GM04503 (cell line): Measurements from ENCODE around the gene ROCK2.

ENCODE experiments used
- DNase-seq: peaks from one replicate; pipeline ENCODE4 v3.0.0-alpha.2; 2012; ENCODE audit warnings: low read depth

ROCK2 gene

GRCh38 chr2:11344342-11344955 lies at the start of gene ROCK2:
TSS of gene ROCK2 (minus strand) at chr2:11344636. CDS start at chr2:11344136, 500 bp downstream.
- no peak for DNase-seq

- no peak for DNase-seq
Measured at GRCh38 chr2:11393711-11394236, 49.3 kb upstream of the ROCK2 start.

- DNase-seq, result no peak
Measured at GRCh38 chr2:11391942-11392266, 47.5 kb upstream of the ROCK2 start.

DNA sequence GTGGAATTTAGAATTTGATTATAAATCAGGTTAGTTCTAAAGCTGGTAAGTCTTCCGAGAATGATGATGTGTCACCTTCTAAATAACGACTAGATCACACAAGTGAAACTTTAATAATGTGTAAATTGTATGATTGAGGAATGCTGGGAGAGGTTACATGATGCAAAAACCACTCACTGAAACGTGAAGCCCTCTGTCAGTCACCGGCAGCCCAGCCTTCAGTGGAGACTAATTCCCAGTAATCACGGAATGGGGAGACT lies 45.9 kb upstream of the ROCK2 start:
- DNase-seq, result no peak

GRCh38 chr2:11389551-11390398 lies 45.3 kb upstream of the ROCK2 start:
- DNase-seq, result no peak

DNA sequence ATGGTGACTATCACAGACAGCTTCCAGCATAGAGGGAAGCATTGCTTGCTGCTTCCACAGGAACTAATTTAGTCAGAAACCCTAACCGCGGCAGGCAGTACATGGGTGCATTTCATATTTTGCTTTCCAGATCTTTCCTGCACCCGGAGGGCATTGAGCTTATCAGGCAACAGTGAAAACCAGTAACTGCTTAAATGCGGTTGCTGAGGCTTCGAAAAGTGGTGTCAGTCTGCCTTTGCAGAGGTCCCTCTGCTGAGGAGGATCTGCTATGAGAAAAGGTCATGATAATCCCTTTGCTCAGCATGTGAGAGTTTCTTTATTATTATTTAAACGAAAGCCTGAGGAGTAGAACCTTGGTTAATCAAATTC lies 44.6 kb upstream of the ROCK2 start:
- DNase-seq, result no peak

DNA sequence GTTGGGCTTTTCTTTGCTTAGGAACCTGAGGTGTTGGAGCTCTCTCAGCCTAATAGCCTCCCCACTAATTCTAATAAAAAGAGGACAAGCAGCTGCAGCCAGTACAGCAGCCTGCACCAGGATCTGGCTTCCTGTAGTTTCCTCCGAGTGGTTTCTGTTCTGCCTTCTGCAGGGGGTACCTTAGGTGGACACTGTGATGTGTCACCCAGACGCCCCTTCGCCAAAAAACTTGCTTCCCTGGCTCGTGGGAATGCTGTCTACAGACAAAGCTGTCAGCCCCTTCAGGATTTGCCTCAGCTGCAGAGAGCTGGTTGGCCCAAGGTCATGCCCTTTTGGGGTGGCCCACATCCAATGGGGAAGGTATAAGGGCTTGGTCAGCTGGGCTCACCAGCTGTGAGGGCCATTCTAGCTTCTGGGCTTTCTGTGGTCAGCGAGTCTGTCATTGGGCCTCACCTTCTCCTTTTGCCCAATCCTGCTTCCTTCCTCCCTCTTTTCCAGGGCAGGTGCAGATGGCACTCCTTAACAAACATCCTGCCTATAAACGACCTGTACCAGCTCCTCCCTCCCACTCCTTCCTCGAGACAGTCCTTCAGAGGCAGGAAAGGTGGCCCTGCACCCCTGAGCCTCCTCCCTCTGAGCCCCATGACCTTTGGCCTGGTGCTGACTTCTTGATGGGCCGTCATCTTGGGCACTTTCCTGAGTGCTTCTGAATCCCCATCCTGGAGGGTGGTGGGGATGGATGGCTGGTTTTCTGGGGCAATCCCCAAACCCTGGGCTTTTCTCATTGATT lies 44.0 kb upstream of the ROCK2 start:
- DNase-seq, result no peak

DNA sequence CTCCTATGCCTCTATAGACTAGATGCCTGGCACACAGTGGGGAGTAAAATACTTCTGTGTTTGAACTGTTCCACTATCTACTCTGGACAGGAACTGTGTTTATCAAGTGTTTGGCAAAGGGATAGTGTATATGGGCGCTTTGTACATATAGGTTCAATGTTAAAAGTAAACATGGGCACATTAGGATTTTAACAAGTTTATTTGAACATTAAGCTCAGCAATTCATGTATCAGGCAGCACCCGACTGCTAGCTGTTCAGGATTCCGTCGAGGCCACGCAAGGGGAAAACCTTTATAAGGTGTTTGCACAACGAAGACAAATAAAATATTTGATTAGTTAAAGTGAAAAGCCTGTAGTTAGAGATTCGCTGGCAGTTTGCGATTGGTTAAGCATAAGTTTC lies 43.4 kb upstream of the ROCK2 start:
- no peak for DNase-seq

DNA sequence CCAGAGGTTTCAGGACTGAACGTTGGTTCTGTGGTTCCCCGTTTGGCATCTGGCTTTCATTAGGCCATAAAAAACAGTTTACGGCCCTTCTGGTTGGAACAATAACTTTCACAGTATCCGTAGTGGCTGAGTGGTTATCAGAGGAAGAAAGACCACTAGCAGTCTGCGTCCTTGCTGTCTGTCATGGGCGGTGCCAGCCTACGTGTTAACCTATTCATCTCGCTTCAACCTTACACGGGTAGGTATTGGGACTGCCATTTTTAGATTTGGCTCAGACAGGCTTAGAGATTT lies 42.6 kb upstream of the ROCK2 start:
- peak; percentile 75 for DNase-seq

DNA sequence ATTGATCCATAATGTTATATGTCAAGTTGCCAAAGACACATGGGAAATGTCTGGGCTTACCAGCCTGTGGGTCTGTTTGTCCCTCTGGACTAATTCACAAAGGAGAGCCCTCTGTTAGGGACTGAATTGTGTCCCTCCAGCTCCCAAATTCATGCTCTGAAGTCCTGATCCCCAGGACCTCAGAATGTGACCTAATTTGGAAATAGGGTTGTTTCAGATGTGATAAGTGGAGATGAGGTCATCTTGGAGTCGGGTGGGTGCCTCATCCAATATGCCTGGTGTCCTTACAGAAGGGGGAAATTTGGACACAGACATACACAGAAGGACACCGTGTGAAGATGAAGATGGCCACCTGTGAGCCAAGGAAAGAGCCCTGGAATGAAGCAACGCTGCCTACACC lies 41.4 kb upstream of the ROCK2 start:
- no peak for DNase-seq

GRCh38 chr2:11385216-11385615 lies 40.8 kb upstream of the ROCK2 start:
- DNase-seq, result no peak

GRCh38 chr2:11379558-11379957 lies 35.1 kb upstream of the ROCK2 start:
- DNase-seq, result peak; percentile 78

DNA sequence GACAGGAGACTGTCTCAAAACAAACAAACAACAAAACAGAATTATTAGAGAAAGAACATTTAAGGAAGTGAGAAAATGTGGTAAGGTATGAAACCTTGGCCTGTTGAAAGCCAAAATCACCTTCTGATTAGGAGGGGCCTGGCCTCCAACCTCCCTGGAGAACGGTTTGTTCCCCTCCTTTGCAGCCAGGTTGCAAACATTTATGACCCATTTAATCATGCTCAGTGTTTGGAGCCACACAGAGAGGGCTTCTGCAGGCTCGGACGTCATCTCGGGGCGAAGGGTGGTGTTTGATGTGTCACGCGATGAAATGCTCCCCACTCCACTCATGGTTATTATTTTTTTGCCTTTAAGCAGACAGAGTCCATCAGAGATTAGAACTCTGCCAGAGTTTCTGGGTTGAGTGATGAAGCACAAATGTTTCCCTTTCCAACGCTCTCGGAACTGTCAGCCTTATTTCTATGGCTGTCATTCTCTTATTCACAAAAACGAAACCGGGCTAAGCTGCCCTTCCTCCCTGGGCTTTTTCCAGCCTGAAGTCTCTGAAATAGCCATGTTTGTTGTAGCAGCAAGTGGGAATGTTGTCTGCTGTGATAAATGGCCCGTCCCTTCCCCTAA lies 33.6 kb upstream of the ROCK2 start:
- no peak for DNase-seq

GRCh38 chr2:11376071-11376470 lies 31.6 kb upstream of the ROCK2 start:
- no peak for DNase-seq

GRCh38 chr2:11375689-11376027 lies 31.2 kb upstream of the ROCK2 start:
- no peak for DNase-seq

DNA sequence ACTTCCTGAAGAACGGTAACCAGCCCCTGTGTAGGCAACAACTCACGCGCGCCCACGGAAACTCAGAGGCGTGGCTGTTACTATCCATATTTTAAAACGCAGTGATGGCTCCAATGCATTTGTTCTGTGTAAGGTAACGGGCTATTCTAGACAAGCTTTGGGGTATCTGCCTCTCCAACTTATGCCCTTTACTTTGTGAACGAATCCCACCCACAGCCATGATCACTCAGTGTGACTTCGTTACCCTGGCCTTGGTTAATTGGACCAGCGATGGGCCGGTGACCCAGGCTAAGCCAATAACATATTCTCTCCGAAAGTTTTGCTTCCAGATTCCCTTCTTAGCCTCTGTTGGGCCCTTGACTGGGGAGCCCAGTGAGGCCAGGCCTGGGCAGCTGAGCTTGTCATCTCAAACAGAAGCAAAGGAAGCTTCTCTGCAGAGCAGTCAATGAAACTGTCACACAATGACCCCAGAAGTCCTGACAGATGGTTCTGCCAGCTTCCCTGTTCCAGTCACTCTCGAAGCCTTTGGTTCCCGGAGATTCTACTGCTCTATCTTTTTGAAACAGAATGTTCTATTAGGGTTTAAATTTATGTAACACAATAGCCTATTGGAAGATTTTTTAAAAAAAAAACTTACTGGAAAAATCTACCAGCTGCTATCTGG lies 30.7 kb upstream of the ROCK2 start:
- no peak for DNase-seq

DNA sequence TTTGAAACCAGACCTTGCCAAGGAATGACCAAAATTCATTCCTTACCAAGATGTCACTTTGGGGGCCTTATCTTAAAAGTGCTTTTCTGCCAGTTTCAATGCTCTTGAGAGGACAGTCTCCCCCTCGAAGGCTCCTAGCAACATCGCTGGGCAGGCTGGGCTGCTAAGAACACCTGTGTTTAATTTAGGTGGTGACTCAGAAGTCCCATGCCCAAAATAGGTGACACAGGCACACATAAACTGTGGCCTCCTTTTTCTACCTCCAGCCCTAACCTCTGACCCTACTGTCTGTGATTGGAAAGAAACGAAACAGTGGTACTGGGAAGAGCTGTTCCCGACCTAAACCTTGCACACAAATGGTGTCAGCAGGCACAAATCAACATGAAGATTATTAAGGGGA lies 28.7 kb upstream of the ROCK2 start:
- no peak for DNase-seq

DNA sequence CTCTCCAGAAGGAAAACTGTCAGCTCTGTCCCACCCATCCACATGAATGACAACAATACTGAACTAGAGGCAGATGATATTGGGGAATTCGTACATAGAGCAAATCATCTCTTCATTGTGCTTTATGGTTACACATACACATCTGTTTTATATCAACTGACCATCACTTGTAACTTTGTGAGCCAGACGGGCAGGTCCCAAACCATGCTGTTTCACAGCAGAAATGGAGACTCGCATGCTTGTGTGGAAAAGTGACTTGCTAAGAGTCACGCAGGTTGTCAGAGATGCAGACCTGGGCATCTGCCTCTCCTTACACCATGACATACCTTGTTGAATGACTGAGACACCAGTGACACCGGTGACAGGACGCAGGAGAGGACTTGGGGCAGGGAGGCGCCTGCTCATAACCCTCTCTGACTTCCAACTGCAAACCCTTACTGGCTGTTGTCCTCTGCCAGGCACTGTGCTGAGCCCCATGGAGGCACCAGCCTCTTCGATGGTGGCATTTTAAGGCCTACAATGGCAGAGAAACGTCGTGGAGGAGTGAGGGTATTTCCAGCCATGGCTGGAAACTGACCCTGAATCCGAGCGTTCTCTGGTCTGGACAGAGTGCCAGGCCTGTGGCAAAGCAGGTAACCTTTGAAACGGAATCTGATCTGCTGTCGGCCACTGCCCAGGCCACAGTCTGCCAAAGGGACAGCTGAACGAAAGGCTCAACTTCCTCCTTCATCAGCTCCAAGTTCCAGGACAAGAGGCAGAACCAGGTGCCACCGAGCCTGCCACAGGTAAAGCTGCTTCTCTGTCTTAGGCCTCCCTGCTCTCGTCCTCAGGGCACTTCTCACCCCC lies 26.9 kb upstream of the ROCK2 start:
- DNase-seq, result no peak

DNA sequence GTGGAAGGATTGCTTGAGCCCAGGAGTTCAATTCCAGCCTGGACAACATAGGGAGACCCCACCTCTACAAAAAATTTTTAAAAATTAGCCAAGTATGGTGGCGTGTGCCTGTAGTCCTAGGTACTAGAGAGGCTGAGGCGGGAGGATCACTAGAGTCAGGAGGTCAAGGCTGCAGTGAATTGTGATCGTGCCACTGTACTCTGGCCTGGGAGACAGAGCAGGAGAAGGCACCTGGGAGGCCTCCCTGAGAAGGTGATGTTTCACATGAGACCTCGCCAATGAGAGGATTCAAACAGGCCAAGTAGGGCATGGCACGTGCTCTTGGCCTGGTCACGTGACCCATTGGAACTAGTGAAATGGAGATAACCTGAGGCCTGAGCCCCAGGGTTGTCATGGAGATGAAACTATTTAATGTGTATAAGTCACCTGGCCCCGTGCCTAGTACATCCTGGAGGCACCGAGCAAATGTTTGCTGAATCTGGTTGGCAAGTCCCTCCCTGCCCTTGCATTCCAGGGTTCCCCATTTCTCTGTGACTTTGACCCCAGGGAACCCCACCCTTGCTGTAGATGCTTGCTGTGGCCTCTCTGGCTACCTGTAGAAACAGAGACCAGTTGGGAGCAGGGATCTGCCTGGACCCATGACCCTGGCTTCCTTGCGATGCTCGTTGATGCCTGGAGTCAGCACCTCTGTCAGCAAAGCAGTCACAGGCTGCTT lies 26.1 kb upstream of the ROCK2 start:
- no peak for DNase-seq

DNA sequence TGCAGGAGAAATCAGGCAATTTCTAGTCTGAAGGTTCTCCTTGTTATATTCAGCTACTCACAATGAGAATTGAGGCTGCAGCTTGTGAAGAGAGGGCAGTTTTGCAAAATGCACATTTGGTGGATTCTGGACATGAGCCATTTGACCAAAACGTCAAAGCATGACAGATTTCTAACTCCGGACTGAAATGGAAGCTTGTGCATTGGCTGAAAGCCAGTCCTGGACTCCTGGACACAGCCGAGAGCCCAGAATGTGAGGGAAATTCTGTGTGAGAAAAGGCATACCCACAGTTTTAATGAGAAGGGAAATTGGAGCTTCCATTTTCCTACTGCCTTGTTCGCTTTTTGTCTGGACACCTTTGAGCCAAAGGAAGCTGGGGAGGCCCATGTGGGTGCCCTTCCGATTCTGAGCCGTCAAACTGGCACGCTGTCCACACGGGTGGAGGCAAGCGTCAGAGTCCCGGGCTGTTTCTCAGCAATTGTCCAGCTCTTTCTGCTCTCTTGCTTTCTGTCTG lies 23.7 kb upstream of the ROCK2 start:
- DNase-seq, result no peak
